ENCODE data around the gene TSEN54. TPM values are rescaled to one million over a fixed set of nuclear protein-coding genes. Genes with fewer than 3 reads are reported as not detected.

Gene TSEN54
- total RNA-seq, 2 experiments from 2014 or later = 21.4 to 22.0 TPM

DNA sequence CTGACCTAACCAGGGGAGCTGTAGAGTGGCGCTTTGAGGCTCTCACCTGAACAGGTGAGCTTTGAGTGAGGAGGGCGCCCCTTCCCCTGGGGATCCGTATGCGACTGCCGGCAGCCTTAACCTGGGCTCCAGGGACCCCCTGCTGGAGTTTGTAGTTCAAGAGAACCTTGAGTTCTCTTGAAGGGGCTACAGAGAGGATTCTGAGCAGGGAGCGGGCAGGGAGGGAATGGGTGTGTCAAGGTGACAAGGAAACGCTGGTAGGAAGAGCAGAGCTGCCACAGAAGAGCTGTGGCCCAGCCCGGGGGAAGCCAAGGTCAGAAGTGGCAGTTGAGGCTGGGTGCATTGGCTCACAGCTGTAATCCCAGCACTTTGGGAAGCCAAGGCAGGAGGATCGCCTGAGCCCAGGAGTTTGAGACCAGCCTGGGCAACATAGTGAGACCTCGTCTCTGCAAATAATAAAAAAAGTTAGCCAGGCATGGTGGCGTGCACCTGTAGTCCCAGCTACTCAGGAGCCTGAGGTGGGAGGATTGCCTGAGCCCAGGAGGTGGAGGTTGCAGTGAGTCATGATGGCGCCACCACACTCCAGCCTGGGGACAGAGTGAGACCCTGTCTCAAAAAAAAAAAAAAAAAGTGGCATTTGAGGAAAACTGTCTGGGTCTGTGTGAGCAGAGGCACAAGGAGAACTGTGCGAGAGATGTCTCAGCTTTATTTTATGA is 10.4 kb downstream of the TSEN54 start:
- Mint-ChIP-seq H3K36me3 (ENCODE audit: low read depth) (no peaks in the 10 kb centered on the region), H3K9me3 (no peaks in the 10 kb centered on the region), H3K4me3 (peak overlapping the region; percentile 58), H3K27ac (no peak overlapping the region), H3K27me3 (ENCODE audit: low read depth) (no peaks in the 10 kb centered on the region), H3K4me1 (ENCODE audit: low read depth) (peaks cover 9% of the 10 kb centered on the region)
- intact Hi-C loops (cut with micrococcal nuclease) = no loop called here
- DNase-seq = no peak
- CTCF ChIA-PET = interaction anchor here (1.0 to 1.2 kb wide), 2 partner anchors 17 to 24 kb away, joined by 3 read pairs; no protein-coding TSS in a partner anchor

DNA sequence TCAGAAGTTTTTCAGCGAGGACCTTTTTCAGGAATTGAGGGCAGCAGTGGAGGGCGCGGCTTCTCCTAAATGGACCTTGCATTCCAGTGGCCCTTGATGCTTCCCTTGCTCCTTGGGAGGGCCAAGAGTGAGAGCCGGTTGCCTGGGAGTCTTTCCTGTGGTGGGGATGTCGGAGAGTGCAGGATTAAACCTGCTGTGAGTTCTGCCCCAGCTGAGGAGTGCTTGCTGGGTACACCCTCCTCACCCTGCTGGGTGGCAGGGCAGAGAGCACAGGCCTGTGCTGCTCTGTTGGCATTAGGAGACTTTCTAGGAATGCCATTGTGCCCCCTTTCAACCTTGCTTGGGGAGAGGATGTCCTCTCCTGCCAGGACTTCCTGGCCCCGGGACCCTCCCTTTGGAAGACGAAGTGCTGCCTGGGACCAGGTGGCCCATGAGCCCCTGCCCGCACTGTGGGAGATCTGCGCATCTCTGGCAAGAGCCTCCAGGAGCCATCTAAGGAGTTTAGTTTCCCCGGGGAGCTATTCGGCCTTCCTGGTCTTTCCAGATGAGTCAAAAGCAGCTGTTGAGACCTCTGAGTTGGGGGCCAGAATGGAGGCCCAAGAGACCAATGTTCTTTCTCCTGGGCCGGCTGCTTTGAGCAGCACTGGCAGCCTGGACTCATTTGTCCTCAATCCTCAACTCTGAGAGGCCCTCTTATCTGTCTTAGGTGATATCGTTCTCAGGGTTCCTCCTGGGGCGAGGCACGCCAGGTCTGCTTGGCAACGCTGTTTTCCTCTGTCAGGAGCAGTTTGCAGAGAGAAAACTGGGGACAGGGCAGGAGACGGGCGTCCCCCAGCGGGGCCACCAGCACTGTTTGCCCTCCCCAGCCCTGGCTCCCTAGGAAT is 14.8 kb downstream of the TSEN54 start:
- Mint-ChIP-seq H3K4me1 (ENCODE audit: low read depth) (peaks cover 23% of the 10 kb centered on the region), H3K27ac (no peak overlapping the region), H3K4me3 (no peak overlapping the region), H3K9me3 (no peaks in the 10 kb centered on the region), H3K36me3 (ENCODE audit: low read depth) (no peaks in the 10 kb centered on the region), H3K27me3 (ENCODE audit: low read depth) (no peaks in the 10 kb centered on the region)
- no peak for DNase-seq
- intact Hi-C loops (cut with micrococcal nuclease) = no loop called here
- CTCF ChIA-PET = interaction anchor here (0.7 kb wide), 1 partner anchor 310 kb away, joined by 3 read pairs; no protein-coding TSS in a partner anchor

DNA sequence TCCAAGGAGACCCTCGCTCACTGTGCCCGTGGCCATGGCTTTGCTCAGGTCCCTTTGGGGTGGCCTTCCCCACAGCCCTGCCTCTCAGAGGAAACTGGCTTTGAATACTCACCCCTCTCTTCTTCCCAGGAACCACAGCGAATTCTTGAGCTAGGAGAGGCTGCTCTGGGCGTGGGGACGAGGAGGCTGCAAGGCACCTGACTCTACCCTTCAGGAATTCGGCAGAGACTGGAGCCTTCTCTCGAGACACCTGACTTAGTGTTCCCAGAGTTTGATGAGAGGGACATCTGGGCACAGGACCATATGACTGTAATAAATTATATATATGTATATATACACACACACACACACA is 15.4 kb downstream of the TSEN54 start:
- no peaks in the 10 kb centered on the region for H3K36me3 Mint-ChIP-seq (ENCODE audit: low read depth)
- no peaks in the 10 kb centered on the region for H3K27me3 Mint-ChIP-seq (ENCODE audit: low read depth)
- DNase-seq = no peak
- intact Hi-C loops (cut with micrococcal nuclease) = no loop called here
- H3K4me1 Mint-ChIP-seq (ENCODE audit: low read depth) = peaks cover 17% of the 10 kb centered on the region
- no peak overlapping the region for H3K27ac Mint-ChIP-seq
- H3K9me3 Mint-ChIP-seq = no peaks in the 10 kb centered on the region
- CTCF ChIA-PET = interaction anchor here (0.7 to 1.1 kb wide), 2 partner anchors 15 to 309 kb away, joined by 3 to 4 read pairs; partner anchors contain the start of gene TSEN54
- no peak overlapping the region for H3K4me3 Mint-ChIP-seq

DNA sequence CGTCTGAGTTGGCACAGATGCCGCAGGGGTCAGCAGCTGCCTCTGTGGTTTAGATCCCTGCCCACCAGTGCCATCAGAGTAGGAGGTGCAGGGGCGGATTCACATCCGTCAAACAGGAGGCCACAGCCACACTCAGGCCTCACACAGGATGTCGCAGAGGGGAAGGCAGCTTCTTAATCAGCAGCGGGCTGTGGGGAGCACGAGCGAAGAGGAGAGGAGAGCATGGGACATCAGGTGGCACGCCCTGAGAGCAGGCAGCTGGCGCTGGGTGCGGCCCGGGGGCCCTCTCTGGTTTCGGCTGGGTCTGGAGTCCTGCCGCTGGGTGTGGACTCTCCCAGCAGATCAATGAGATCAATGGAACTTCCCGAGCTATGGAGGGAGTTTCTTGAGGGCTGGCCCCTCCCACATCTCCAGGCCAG is 18.8 kb downstream of the TSEN54 start:
- no peak overlapping the region for H3K4me3 Mint-ChIP-seq
- CTCF ChIA-PET = interaction anchor here (0.9 to 2.0 kb wide), 4 partner anchors 10 to 215 kb away, joined by 3 to 5 read pairs (median 4); partner anchors contain the start of genes LLGL2 and TSEN54
- peak; percentile 83 for DNase-seq
- H3K27me3 Mint-ChIP-seq (ENCODE audit: low read depth) = no peaks in the 10 kb centered on the region
- no peaks in the 10 kb centered on the region for H3K36me3 Mint-ChIP-seq (ENCODE audit: low read depth)
- peaks cover 14% of the 10 kb centered on the region for H3K4me1 Mint-ChIP-seq (ENCODE audit: low read depth)
- intact Hi-C loops (cut with micrococcal nuclease) = no loop called here
- H3K9me3 Mint-ChIP-seq = no peaks in the 10 kb centered on the region
- H3K27ac Mint-ChIP-seq = no peak overlapping the region

DNA sequence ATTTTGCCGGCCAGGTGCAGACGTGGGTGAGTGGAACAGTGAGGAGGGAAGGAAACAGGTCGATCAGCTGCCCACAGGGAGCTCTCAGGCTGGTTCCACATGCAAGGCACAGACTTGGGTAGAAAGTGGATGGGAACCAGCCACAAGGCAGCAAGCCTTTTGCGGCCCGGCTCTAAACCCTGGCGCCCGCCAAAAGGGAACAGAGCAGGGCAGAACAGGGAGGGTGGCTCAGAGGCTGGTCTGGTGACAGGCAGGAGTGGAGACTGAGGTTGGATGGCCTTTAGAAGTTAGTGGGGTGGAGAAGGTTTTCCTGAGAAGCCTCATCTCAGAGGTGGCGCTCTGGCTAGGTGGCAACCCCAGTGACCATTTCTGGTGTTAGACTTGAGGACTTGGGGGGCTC is 19.5 kb downstream of the TSEN54 start:
- Mint-ChIP-seq H3K27me3 (ENCODE audit: low read depth) (no peaks in the 10 kb centered on the region), H3K4me1 (ENCODE audit: low read depth) (peaks cover 14% of the 10 kb centered on the region), H3K4me3 (no peak overlapping the region), H3K9me3 (no peaks in the 10 kb centered on the region), H3K36me3 (ENCODE audit: low read depth) (no peaks in the 10 kb centered on the region), H3K27ac (no peak overlapping the region)
- CTCF ChIA-PET = interaction anchor here (0.8 to 2.0 kb wide), 4 partner anchors 11 to 98 kb away, joined by 3 to 5 read pairs (median 4); partner anchors contain the start of genes LLGL2, SMIM5 and TSEN54
- no peak for DNase-seq
- intact Hi-C loops (cut with micrococcal nuclease) = no loop called here

DNA sequence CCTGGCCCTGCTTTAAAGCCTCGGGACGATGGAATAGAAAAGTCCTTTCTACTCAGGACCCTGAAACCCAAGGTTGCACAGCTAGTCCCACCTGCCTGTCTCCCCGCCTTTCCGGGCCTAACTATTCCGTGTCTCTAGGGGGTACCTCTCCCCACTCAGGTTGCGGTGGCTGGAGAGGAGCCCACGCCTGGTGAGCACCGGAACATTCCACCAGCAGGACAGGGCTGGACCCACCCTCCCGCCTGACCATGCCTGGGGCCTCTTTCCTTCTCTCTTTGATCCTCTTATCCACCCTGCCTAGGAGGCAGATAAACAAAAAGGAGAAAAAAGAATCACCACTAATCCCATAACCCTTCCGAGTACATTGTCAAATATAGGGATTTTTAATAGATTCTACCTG is 20.0 kb downstream of the TSEN54 start:
- H3K4me3 Mint-ChIP-seq = no peak overlapping the region

DNA sequence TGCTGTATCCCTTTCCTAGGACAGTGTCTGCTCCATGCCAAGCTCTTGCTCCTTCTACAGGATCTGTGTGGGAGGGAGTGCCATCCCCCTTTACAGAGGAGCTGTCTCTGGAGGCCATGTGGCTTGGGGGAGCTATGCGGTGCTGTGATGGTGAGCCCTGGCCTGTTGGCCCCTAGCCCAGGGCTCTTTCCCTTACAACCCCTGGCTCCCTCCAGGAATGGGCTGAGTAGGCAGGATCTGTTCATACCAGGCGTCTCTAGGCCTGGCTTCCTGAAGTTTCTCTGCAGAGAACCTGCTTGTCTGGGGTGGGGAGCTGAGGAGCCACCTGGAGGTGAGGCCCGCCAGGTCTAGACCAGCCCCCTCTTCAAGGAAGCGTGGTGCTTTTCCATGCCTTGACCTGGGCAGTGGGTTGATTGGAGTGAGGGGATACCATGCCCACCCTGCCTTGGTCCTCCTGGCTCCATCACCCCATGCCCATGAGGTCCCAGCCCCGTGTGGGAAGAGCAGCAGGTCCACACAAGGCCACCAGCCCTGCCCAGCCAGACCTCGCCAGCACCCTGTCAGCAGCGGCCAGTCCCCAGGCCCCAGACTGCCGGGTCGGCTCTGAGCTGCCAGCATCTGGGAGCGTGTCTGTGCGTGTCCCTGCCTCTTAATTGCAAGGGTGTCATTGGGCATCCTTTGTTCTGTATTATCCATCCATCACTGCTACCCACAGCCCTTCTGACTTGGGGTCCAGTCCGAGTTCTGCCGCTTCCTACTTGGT is 23.8 kb downstream of the TSEN54 start:
- H3K4me3 Mint-ChIP-seq = no peak overlapping the region
- H3K36me3 Mint-ChIP-seq (ENCODE audit: low read depth) = no peaks in the 10 kb centered on the region
- H3K4me1 Mint-ChIP-seq (ENCODE audit: low read depth) = peaks cover 7% of the 10 kb centered on the region
- no peak for DNase-seq
- CTCF ChIA-PET = interaction anchor here (0.6 kb wide), 1 partner anchor 468 kb away, joined by 4 read pairs; no protein-coding TSS in a partner anchor
- no peaks in the 10 kb centered on the region for H3K9me3 Mint-ChIP-seq
- H3K27me3 Mint-ChIP-seq (ENCODE audit: low read depth) = no peaks in the 10 kb centered on the region
- intact Hi-C loops (cut with micrococcal nuclease) = no loop called here
- no peak overlapping the region for H3K27ac Mint-ChIP-seq

More for the DNA sequence above, 20.0 kb downstream of the TSEN54 start:
- Mint-ChIP-seq H3K36me3 (ENCODE audit: low read depth) (no peaks in the 10 kb centered on the region), H3K4me1 (ENCODE audit: low read depth) (peaks cover 14% of the 10 kb centered on the region), H3K27me3 (ENCODE audit: low read depth) (no peaks in the 10 kb centered on the region), H3K9me3 (no peaks in the 10 kb centered on the region), H3K27ac (no peak overlapping the region)
- CTCF ChIA-PET = interaction anchor here (0.8 to 2.0 kb wide), 3 partner anchors 18 to 97 kb away, joined by 3 to 5 read pairs (median 4); partner anchors contain the start of genes SMIM5 and TSEN54
- DNase-seq = no peak
- intact Hi-C loops (cut with micrococcal nuclease) = no loop called here

DNA sequence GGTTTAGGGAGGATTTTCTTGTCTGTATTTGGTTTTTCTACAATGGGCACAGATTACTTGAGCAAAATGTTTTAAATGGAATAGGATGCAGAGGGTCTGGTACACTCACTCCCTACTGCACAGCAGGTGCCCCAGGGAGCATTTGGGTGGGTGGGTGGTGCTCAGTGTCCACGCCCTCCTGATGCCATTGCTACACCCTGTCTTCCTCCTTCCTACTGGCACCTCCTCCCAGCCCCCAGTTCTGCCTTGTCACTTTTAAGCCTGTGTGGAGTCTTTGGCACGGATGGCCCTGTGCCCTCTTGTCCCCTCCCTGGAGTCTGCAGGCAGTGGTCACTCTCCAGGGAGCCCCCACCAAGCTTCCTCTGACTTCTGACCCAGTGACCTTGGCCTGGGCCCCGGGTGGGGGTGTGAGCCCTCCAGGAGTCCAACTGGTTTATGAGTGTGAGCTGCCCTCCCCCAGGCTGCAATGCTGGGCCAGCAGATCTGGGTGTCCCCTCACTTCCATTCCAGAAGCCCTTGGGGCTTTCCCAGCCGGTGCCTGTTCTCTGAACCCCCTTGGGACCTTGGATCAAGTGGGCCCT is 24.7 kb downstream of the TSEN54 start:
- Mint-ChIP-seq H3K27ac (no peak overlapping the region), H3K27me3 (ENCODE audit: low read depth) (no peaks in the 10 kb centered on the region), H3K4me1 (ENCODE audit: low read depth) (no peaks in the 10 kb centered on the region), H3K36me3 (ENCODE audit: low read depth) (no peaks in the 10 kb centered on the region), H3K9me3 (no peaks in the 10 kb centered on the region), H3K4me3 (no peak overlapping the region)
- intact Hi-C loops (cut with micrococcal nuclease) = no loop called here
- DNase-seq = no peak
- CTCF ChIA-PET = no interaction called here

DNA sequence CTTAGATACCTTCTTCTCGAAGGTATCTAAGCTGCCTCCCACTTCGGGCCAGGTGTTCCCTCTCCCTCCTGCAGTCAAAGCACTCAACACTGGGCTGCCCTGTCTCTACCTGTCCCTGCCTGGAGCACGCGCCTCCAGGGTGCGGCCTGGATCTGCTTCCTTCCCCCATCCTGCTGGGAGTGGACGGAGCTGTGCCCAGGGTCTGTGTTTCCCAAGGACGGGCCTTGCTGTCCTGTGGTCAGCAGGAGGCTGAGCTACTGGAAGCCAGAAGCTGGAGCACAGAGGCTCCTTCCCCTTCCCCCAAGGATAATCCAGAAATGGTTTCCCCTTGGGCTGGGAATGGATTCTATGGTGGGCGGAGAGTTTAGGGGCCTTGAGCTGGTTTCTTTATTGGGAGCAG is 25.9 kb downstream of the TSEN54 start:
- H3K27ac Mint-ChIP-seq = no peak overlapping the region
- H3K4me3 Mint-ChIP-seq = no peak overlapping the region
- CTCF ChIA-PET = no interaction called here
- no peaks in the 10 kb centered on the region for H3K9me3 Mint-ChIP-seq
- no peak for DNase-seq
- H3K27me3 Mint-ChIP-seq (ENCODE audit: low read depth) = no peaks in the 10 kb centered on the region
- no peaks in the 10 kb centered on the region for H3K4me1 Mint-ChIP-seq (ENCODE audit: low read depth)
- intact Hi-C loops (cut with micrococcal nuclease) = no loop called here
- H3K36me3 Mint-ChIP-seq (ENCODE audit: low read depth) = peaks cover 1% of the 10 kb centered on the region

DNA sequence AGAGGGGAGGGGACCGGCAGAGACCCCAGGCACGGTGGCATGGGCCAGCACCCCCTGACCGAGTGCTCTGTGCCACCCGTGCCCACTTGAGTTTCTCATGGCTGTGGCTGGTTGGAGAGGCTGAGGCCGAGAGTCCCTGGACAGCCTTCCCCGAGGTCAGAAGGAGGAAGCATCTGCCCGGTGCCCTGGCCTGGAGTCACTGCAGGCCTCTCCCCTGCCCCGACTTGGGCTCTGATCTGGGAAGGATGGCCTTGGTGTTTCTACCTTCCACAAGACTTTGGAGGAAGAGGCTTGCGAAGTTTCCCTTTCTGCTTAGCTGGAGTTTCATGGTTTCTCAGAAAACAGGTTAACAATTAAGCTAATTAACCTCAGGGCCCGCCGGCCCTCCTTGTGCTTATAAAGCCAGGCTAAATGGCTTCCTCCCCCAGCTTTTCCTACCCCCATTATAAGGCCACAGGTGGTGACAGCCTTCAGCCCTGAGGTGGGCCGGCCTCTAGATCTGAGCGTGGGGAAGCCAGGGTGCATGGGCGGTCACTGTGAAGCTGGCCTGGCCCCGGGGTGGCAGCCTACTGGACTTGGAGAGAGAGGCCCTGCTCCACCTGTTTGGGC is 26.5 kb downstream of the TSEN54 start:
- Mint-ChIP-seq H3K4me1 (ENCODE audit: low read depth) (no peaks in the 10 kb centered on the region), H3K27me3 (ENCODE audit: low read depth) (no peaks in the 10 kb centered on the region), H3K4me3 (no peak overlapping the region), H3K9me3 (no peaks in the 10 kb centered on the region), H3K27ac (no peak overlapping the region), H3K36me3 (ENCODE audit: low read depth) (peaks cover 1% of the 10 kb centered on the region)
- CTCF ChIA-PET = interaction anchor here (1.0 kb wide), 1 partner anchor 15 kb away, joined by 3 read pairs; no protein-coding TSS in a partner anchor
- no peak for DNase-seq
- intact Hi-C loops (cut with micrococcal nuclease) = no loop called here

DNA sequence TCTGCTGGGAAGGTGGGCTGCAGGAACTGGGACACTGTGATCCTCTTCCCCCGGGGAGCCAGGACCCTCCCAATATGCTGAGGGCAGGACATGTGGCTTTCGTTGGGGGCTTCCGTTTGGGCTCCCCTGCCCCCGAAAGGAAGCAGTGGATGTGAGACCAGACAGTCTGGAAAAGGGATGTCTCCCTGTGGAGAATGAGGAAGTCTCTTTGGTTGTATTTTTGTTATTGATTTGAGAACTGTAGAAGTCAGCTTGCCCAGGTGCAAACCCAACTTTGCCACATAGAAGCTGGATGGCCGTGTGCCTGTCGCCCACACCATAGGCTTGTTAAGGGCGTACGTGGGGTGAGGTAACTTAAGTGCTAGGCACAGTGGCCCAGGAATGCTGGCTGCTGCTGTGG is 27.9 kb downstream of the TSEN54 start:
- no peak for DNase-seq
- H3K27ac Mint-ChIP-seq = no peak overlapping the region
- H3K4me1 Mint-ChIP-seq (ENCODE audit: low read depth) = no peaks in the 10 kb centered on the region
- CTCF ChIA-PET = interaction anchor here (1.0 kb wide), 1 partner anchor 89 kb away, joined by 3 read pairs; the partner anchor contains the start of gene SMIM5
- no peaks in the 10 kb centered on the region for H3K27me3 Mint-ChIP-seq (ENCODE audit: low read depth)
- peaks cover 1% of the 10 kb centered on the region for H3K36me3 Mint-ChIP-seq (ENCODE audit: low read depth)
- no peaks in the 10 kb centered on the region for H3K9me3 Mint-ChIP-seq
- no peak overlapping the region for H3K4me3 Mint-ChIP-seq
- intact Hi-C loops (cut with micrococcal nuclease) = no loop called here

Measured in activated naive CD4-positive, alpha-beta T cell treated with anti-CD3 and anti-CD28 coated beads for 36 hours (primary cell).